Nephron progenitor cell (in vitro differentiated cells): ENCODE results near the gene TMEM63B.
A peak's percentile ranks its signal among the peaks of the same experiment; 100 is the strongest.
"Not testable (repeated sequence)": the region's sequence is repeated elsewhere in the genome, so short reads cannot be mapped to it uniquely, and the experiment has no call there.

ENCODE experiments used
- DNase-seq: peaks from one replicate; pipeline ENCODE4 v3.0.0; 2021
- H3K27ac Mint-ChIP-seq: 2 replicates; pipeline ENCODE4 v1.8.0; 2021; ENCODE audit warnings: mild to moderate bottlenecking, moderate library complexity, mixed read lengths
- H3K27me3 Mint-ChIP-seq: 2 replicates; pipeline ENCODE4 v1.8.0; 2021; ENCODE audit warnings: mild to moderate bottlenecking, low read depth, mixed read lengths; ENCODE audit not compliant: poor library complexity
- H3K36me3 Mint-ChIP-seq: 2 replicates; pipeline ENCODE4 v1.8.0; 2021; ENCODE audit warnings: low read depth, mixed read lengths
- H3K4me1 Mint-ChIP-seq: 2 replicates; pipeline ENCODE4 v1.8.0; 2021; ENCODE audit warnings: mixed read lengths
- H3K4me3 Mint-ChIP-seq: 2 replicates; pipeline ENCODE4 v1.8.0; 2021; ENCODE audit warnings: mild to moderate bottlenecking, moderate library complexity, mixed read lengths
- H3K9me3 Mint-ChIP-seq: 2 replicates; pipeline ENCODE4 v1.8.0; 2021; ENCODE audit warnings: mild to moderate bottlenecking, moderate library complexity, mixed read lengths
- TF ChIP-seq, protein P1 (sequence below): fragments of 200-600 bp; sonication (generic); IDR thresholded peaks from 2 replicates; pipeline ENCODE4 v1.5.0; 2021; ENCODE audit warnings: antibody characterized with exemption

TMEM63B gene

GRCh38 chr6:44093750-44094402 lies 33.5 kb upstream of the TMEM63B start:
- H3K27me3 Mint-ChIP-seq: peaks cover 3% of the 10 kb centered on the region
- H3K36me3 Mint-ChIP-seq: peaks cover 37% of the 10 kb centered on the region
- TF ChIP-seq, protein P1, sequence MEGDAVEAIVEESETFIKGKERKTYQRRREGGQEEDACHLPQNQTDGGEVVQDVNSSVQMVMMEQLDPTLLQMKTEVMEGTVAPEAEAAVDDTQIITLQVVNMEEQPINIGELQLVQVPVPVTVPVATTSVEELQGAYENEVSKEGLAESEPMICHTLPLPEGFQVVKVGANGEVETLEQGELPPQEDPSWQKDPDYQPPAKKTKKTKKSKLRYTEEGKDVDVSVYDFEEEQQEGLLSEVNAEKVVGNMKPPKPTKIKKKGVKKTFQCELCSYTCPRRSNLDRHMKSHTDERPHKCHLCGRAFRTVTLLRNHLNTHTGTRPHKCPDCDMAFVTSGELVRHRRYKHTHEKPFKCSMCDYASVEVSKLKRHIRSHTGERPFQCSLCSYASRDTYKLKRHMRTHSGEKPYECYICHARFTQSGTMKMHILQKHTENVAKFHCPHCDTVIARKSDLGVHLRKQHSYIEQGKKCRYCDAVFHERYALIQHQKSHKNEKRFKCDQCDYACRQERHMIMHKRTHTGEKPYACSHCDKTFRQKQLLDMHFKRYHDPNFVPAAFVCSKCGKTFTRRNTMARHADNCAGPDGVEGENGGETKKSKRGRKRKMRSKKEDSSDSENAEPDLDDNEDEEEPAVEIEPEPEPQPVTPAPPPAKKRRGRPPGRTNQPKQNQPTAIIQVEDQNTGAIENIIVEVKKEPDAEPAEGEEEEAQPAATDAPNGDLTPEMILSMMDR: no peak
- H3K9me3 Mint-ChIP-seq: no peaks in the 10 kb centered on the region
- DNase-seq: no peak
- no peak overlapping the region for H3K27ac Mint-ChIP-seq
- H3K4me3 Mint-ChIP-seq: no peak overlapping the region
- no peaks in the 10 kb centered on the region for H3K4me1 Mint-ChIP-seq

GRCh38 chr6:44094403-44095242 lies 32.7 kb upstream of the TMEM63B start:
- peaks cover 40% of the 10 kb centered on the region for H3K36me3 Mint-ChIP-seq
- peak overlapping the region; percentile 73 for H3K27ac Mint-ChIP-seq
- no peaks in the 10 kb centered on the region for H3K9me3 Mint-ChIP-seq
- TF ChIP-seq, protein P1: no peak
- no peaks in the 10 kb centered on the region for H3K4me1 Mint-ChIP-seq
- H3K4me3 Mint-ChIP-seq: no peak overlapping the region
- peaks cover 3% of the 10 kb centered on the region for H3K27me3 Mint-ChIP-seq
- no peak for DNase-seq

DNA sequence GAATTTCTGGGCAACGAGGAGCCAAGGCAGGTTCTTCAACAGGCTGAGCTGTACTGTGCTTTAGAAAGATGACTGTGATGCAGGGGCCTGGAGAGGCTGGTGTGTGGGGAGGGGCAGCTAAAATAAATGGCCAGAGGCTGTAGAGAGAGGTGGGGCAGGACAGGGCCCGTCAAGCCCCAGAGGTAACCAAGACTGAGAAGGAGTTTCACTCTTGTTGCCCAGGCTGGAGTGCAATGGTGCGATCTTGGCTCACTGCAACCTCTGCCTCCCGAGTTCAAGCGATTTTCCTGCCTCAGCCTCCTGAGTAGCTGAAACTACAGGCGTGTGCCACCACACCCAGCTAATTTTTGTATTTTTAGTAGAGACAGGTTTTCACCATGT lies 32.1 kb upstream of the TMEM63B start:
- not testable (repeated sequence) for H3K4me3 Mint-ChIP-seq, H3K9me3 Mint-ChIP-seq, H3K4me1 Mint-ChIP-seq, H3K27me3 Mint-ChIP-seq, DNase-seq
- Mint-ChIP-seq H3K36me3 (peaks cover 46% of the 10 kb centered on the region), H3K27ac (peak overlapping the region; percentile 19)

GRCh38 chr6:44096612-44097011 lies 30.7 kb upstream of the TMEM63B start:
- Mint-ChIP-seq H3K27ac (peak overlapping the region; percentile 14), H3K36me3 (peaks cover 42% of the 10 kb centered on the region), H3K27me3 (peaks cover 3% of the 10 kb centered on the region), H3K4me3 (no peak overlapping the region), H3K9me3 (no peaks in the 10 kb centered on the region), H3K4me1 (no peaks in the 10 kb centered on the region)
- peak; percentile 67 for DNase-seq
- TF ChIP-seq, protein P1: peak; percentile 54

DNA sequence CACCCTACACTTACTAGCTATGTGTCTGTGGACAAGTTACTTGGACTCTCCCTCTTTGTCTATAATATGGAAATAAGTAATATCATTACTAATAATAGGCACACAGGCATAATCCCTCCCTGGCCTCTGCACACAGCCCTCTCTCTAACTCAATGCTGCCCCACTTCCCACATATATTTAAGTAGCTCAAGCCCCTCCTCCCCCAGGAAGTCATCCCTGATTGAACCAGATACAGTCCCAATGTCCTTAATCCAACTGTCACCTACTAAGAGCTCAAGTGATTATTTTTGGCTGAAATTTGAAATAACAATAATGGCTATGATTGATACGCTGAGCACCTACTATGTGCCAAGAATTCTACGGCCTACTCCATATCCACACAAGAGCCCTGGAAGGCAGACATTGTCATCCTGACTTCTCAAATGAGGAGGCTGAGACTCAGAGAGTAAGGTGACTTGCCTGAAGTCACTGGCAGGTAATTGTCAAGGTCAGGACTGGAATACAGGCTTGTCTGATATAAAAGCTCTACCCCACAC lies 29.5 kb upstream of the TMEM63B start:
- Mint-ChIP-seq H3K9me3 (no peaks in the 10 kb centered on the region), H3K27ac (peak overlapping the region; percentile 47), H3K36me3 (peaks cover 34% of the 10 kb centered on the region), H3K4me3 (no peak overlapping the region), H3K4me1 (peaks cover 3% of the 10 kb centered on the region), H3K27me3 (peaks cover 4% of the 10 kb centered on the region)
- DNase-seq: no peak
- TF ChIP-seq, protein P1: no peak

GRCh38 chr6:44099192-44099591 lies 28.2 kb upstream of the TMEM63B start:
- H3K27ac Mint-ChIP-seq: no peak overlapping the region
- peaks cover 6% of the 10 kb centered on the region for H3K27me3 Mint-ChIP-seq
- no peaks in the 10 kb centered on the region for H3K9me3 Mint-ChIP-seq
- peaks cover 34% of the 10 kb centered on the region for H3K36me3 Mint-ChIP-seq
- DNase-seq: no peak
- H3K4me3 Mint-ChIP-seq: no peak overlapping the region
- TF ChIP-seq, protein P1: no peak
- peaks cover 6% of the 10 kb centered on the region for H3K4me1 Mint-ChIP-seq
